Measurements from ENCODE around the gene NRCAM.
A peak's percentile ranks its signal among the peaks of the same experiment; 100 is the strongest.

Gene NRCAM

DNA sequence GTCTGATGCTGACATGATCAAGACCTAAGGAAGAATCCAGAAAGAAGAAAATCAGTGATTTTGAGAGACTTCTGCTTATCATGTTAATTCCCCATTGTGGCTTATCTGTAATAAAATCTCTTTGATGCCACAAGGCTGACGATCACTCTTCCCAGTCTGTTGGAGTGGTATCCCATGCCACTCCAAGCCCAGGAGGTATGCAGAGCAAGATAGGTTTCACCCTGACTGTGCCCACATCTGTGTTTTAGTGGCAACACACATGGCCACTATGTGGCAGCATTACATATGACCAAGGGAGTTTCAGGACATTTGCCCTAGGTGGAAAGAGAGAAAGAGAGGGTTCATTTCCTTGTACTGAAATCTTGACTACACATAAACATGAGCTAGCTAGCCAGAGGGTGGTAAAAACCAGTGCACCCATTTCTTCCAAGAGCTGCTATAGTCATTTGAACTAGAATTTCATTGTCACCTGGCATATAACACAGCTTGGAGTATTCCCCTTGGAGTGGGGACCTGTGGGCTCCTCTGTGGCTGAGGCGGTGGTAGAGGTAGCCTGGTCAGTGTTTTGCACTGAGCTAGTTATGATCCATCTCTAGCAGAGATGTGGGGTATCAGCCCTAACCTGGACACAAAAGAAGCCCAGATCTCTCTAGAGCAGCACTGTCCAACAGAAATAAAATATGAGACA is 346.9 kb downstream of the NRCAM start:
- Mint-ChIP-seq H3K36me3 (no peaks in the 10 kb centered on the region), H3K4me1 (no peaks in the 10 kb centered on the region), H3K4me3 (no peak overlapping the region), H3K27ac (no peak overlapping the region), H3K27me3 (no peaks in the 10 kb centered on the region), H3K9me3 (no peaks in the 10 kb centered on the region)
- ATAC-seq (ENCODE audit: low read depth) = peak; percentile 64
- DNase-seq (ENCODE audit: low spot score in 2 of 2) = peak in 1 of 2 donors; percentile 18

DNA sequence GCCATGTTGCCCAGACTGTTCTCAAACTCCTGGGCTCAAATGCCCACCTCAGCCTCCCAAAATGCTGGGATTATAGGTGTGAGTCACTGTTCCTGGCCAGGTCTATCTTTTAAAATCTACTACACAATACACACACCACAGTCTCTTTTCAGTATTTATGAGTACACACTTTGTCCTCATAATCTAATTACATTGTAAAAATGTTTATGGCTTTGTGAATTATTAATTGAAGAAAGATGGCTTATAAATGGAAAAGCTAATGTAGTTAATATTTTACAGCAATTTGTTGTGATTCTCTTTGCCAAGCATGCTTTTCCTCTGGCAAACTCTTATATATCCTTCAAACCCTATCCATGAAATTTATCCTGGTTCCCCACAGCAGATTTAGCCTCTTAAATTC is 348.1 kb downstream of the NRCAM start:
- ATAC-seq (ENCODE audit: low read depth) (no peak), DNase-seq (ENCODE audit: low spot score in 2 of 2) (no peak)
- Mint-ChIP-seq H3K4me1 (no peaks in the 10 kb centered on the region), H3K9me3 (no peaks in the 10 kb centered on the region), H3K27me3 (peaks cover 2% of the 10 kb centered on the region), H3K4me3 (no peak overlapping the region), H3K27ac (no peak overlapping the region), H3K36me3 (no peaks in the 10 kb centered on the region)

DNA sequence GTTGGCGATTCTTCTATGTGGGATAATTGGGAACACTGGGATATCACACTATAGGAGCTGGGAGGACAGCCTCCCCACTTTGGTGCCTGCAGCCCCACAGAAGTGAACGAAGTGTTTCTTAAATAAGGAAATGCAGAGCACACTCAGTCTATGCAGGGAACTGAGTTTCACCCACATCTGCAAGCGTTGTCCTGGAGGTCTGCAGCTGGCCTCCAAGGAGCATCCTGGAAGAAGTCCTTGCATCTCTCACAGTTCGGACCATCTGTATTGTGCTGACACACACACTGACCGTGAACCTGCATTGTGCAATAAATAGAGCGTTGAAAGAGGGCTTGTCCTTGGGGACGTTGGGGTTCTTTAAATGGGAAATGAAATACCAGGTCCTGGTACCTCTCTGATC is 351.9 kb downstream of the NRCAM start:
- no peak overlapping the region for H3K27ac Mint-ChIP-seq
- DNase-seq (ENCODE audit: low spot score in 2 of 2) = no peak
- H3K4me3 Mint-ChIP-seq = no peak overlapping the region

DNA sequence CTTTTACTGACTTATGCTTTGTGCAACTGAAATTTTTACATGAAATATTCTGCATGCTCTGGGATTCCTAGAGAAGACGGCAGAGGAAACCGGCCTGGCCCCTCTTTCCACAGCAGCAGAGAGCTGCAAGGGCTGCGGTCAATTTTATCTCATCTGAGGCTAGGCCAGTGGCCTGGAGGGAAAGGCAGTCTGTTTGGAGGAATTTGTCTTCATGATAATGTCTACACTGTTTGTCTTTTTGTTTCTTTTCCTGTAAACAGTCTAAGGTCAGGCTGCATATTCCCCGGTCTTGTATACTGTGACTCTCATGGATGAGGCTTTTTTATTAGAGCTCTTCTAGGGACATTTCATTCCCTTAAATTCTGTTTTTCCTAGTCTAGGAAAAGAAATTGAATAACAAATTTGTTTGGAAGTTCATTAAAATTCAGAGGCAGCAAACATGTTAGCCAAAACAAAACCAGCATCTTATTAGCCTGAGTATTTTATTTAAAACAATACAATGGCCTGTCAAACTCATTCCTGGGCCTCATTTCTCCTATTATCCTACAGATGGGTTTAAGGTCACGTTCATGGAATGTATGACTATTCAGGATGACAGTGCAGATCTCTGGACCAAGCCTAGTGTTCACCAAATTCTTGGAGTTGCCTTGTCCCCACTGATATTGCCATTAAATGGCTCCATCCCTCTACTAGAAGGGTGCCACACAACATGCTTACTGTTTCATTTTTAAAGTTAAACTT is 352.5 kb downstream of the NRCAM start:
- no peak overlapping the region for H3K27ac Mint-ChIP-seq
- no peak overlapping the region for H3K4me3 Mint-ChIP-seq
- peaks cover 5% of the 10 kb centered on the region for H3K27me3 Mint-ChIP-seq

More for the DNA sequence above, 351.9 kb downstream of the NRCAM start:
- no peaks in the 10 kb centered on the region for H3K4me1 Mint-ChIP-seq
- H3K9me3 Mint-ChIP-seq = no peaks in the 10 kb centered on the region
- H3K36me3 Mint-ChIP-seq = no peaks in the 10 kb centered on the region
- peaks cover 2% of the 10 kb centered on the region for H3K27me3 Mint-ChIP-seq
- ATAC-seq (ENCODE audit: low read depth) = no peak

DNA sequence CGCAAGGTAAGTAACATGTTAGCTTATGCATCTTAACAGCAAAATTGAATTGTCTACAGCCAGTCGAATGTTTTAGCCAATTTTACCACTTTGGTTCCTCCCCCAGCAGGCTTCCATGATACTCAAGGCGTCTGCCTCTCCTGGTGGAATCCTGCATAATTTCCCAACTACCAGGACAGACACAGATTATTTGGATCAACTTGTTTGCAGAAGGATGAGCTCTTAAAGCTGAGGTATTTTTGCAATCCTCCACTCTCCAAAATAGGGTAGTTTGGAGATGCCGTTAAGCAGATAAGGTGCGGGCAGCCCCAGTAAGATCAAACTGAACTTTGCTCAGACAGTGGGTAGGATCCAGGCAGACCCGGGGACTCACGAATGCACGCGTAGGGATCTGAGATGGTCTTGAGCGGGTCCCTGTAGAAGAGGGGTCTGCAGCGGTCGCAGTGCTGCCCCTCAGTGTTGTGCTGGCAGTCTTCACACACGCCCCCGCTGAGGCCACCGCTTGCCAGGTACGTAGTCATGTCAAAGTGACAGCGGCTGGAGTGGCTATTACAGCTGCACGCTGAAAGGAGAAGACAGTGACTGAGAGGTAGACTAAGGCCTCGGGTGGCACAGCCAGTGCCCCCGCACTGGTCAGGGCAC is 353.4 kb downstream of the NRCAM start:
- Mint-ChIP-seq H3K36me3 (no peaks in the 10 kb centered on the region), H3K27ac (no peak overlapping the region), H3K4me3 (no peak overlapping the region), H3K9me3 (no peaks in the 10 kb centered on the region), H3K4me1 (no peaks in the 10 kb centered on the region), H3K27me3 (peaks cover 5% of the 10 kb centered on the region)
- ATAC-seq (ENCODE audit: low read depth) (no peak), DNase-seq (ENCODE audit: low spot score in 2 of 2) (no peak)

More for the DNA sequence above, 352.5 kb downstream of the NRCAM start:
- H3K36me3 Mint-ChIP-seq = no peaks in the 10 kb centered on the region
- no peak for DNase-seq (ENCODE audit: low spot score in 2 of 2)
- H3K4me1 Mint-ChIP-seq = no peaks in the 10 kb centered on the region
- H3K9me3 Mint-ChIP-seq = no peaks in the 10 kb centered on the region
- ATAC-seq (ENCODE audit: low read depth) = no peak

DNA sequence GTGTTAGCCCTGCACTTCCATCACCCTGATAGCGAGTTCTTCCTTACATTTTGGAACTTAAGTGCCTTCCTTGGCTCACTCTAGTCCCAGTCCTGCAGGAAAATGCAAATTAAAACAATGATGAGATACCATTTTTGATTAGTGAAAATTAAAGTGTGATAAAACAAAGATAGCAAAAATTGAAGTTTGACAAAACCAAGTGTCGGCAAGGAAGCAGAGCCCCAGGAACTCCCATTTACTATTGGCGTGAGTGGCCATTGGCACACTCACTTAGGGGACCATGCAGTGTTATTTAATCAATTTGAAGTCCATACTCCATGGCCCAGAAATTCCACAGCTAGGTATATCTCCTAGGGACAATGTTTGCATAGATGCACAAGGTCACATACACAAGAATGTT is 354.5 kb downstream of the NRCAM start:
- H3K27ac Mint-ChIP-seq = no peak overlapping the region
- no peaks in the 10 kb centered on the region for H3K4me1 Mint-ChIP-seq
- no peak for DNase-seq (ENCODE audit: low spot score in 2 of 2)
- no peaks in the 10 kb centered on the region for H3K36me3 Mint-ChIP-seq
- no peaks in the 10 kb centered on the region for H3K9me3 Mint-ChIP-seq
- ATAC-seq (ENCODE audit: low read depth) = no peak
- peaks cover 5% of the 10 kb centered on the region for H3K27me3 Mint-ChIP-seq
- no peak overlapping the region for H3K4me3 Mint-ChIP-seq

DNA sequence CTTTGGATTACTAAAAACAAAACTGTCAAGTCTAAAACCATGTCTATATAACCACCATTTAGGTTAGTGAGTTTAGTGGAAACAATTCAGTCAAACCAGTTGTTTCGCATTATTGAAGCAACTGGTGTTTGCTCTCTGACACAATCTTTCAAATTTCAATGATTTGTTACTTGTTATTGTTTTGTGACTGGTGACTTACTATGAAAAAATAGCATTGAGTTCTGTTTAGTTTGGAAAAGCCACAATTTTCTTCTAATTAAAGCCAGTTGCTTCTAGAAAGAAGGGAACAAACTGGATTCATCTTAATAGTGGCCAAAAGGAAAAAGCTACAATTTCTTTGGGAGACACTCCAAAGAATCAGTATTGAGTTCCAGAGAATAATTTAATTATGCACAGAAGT is 356.5 kb downstream of the NRCAM start:
- H3K4me1 Mint-ChIP-seq = peaks cover 8% of the 10 kb centered on the region
- no peak overlapping the region for H3K27ac Mint-ChIP-seq
- ATAC-seq (ENCODE audit: low read depth) = no peak
- peaks cover 12% of the 10 kb centered on the region for H3K27me3 Mint-ChIP-seq
- DNase-seq (ENCODE audit: low spot score in 2 of 2) = no peak
- H3K9me3 Mint-ChIP-seq = no peaks in the 10 kb centered on the region
- no peaks in the 10 kb centered on the region for H3K36me3 Mint-ChIP-seq
- no peak overlapping the region for H3K4me3 Mint-ChIP-seq

DNA sequence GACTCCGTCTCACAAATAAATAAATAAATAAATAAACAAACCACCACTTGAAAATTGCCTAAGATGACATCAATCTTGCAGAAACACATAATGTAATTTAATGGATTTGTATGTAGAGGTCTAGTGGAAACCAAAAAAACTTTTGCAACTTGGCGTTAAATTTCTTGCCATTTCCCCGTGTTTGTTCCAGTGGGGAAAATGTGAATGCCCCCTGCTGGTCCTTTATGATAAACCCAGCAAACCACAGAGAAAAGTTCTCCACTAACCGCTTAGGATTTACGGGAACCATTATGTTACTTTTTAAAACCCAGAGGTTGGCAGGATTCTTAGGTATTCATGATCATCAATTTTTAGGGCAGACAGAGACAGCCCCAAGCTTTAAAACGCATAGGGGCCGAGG is 358.5 kb downstream of the NRCAM start:
- Mint-ChIP-seq H3K4me1 (peaks cover 10% of the 10 kb centered on the region), H3K27ac (no peak overlapping the region), H3K27me3 (peaks cover 13% of the 10 kb centered on the region), H3K9me3 (no peaks in the 10 kb centered on the region), H3K4me3 (no peak overlapping the region), H3K36me3 (no peaks in the 10 kb centered on the region)
- ATAC-seq (ENCODE audit: low read depth) = no peak
- no peak for DNase-seq (ENCODE audit: low spot score in 2 of 2)

Measured in memory B cell (primary cell).